Endothelial cell of umbilical vein (primary cell): ENCODE data around the gene C4orf17. TPM values are rescaled to one million over a fixed set of nuclear protein-coding genes. Genes with fewer than 3 reads are reported as not detected.

Experiments
- BruUV-seq: library from RNA; stranded (reverse); fragments of 400-500 nt; replicated peaks from 2 replicates; lab custom pipeline; 2021; lab: Mats Ljungman, UMichigan
- CTCF ChIA-PET: fragments of 300-600, 350-600 bp; sonication (Branson Sonifier 250); formaldehyde crosslinking; loops from one replicate; lab custom pipeline; 2021; ENCODE audit warnings: antibody characterized with exemption, inconsistent platforms; lab: Charles Lee
- POLR2A ChIA-PET: fragments of 300-600, 350-600 bp; sonication (Branson Sonifier 250); formaldehyde crosslinking; loops from one replicate; lab custom pipeline; 2021; ENCODE audit warnings: antibody characterized with exemption, inconsistent platforms; lab: Charles Lee
- DNase-seq: peaks from one replicate; pipeline ENCODE4 v3.0.0-alpha.2; 2011; ENCODE audit warnings: low read depth, low spot score
- FAIRE-seq: peaks from 2 replicates; lab custom pipeline; 2011; peaks lifted over from hg19 to GRCh38; lab: Jason Lieb, UNC
- H2AFZ ChIP-seq: 2 replicates; pipeline ENCODE4 v1.6.0; 2012; ENCODE audit warnings: low read depth, low read length, control low read depth, inconsistent platforms
- H3K27ac ChIP-seq: 2 replicates; pipeline ENCODE4 v1.5.1; 2011; ENCODE audit warnings: low read depth, mild to moderate bottlenecking, control low read depth, low read length, moderate library complexity; ENCODE audit not compliant: insufficient read depth
- H3K27me3 ChIP-seq, 2 experiments: 2 replicates each; pipeline versions ENCODE4 v1.6.0 to v1.6.1; 2011; ENCODE audit warnings: low read length in 2 of 2, mixed read lengths in 1 of 2; ENCODE audit not compliant: control insufficient read depth in 2 of 2, insufficient read depth in 2 of 2
- H3K36me3 ChIP-seq, 2 experiments: 2 replicates in 1 of 2; 3 replicates in 1 of 2; pipeline ENCODE4 v1.5.1; 2011; ENCODE audit warnings: low read length in 2 of 2, mild to moderate bottlenecking in 1 of 2, moderate library complexity in 1 of 2; ENCODE audit not compliant: control insufficient read depth in 2 of 2, insufficient read depth in 2 of 2; ENCODE audit errors: extremely low read depth in 1 of 2
- H3K4me1 ChIP-seq: 3 replicates; pipeline ENCODE4 v1.5.1; 2011; ENCODE audit warnings: mild to moderate bottlenecking, low read length; ENCODE audit not compliant: control insufficient read depth, insufficient read depth; ENCODE audit errors: extremely low read depth
- H3K4me2 ChIP-seq: 2 replicates; pipeline ENCODE4 v1.6.1; 2011; ENCODE audit warnings: low read length, control low read depth, mixed read lengths; ENCODE audit not compliant: insufficient read depth
- H3K4me3 ChIP-seq, 3 experiments: fragments of 200-600 bp in 1 of 3; sonication (generic), shearing (Covaris generic) in 1 of 3; replicated peaks in 1 of 3; 2 replicates each; pipeline ENCODE4 v1.5.1; 2011 to 2016; ENCODE audit warnings: control low read depth in 3 of 3, low read length in 3 of 3, mild to moderate bottlenecking in 2 of 3, inconsistent platforms in 1 of 3, low read depth in 1 of 3, moderate library complexity in 1 of 3; ENCODE audit not compliant: insufficient read depth in 1 of 3
- H3K79me2 ChIP-seq: 2 replicates; pipeline ENCODE4 v1.6.0; 2012; ENCODE audit warnings: low read length, inconsistent platforms; ENCODE audit not compliant: control insufficient read depth, insufficient read depth
- H3K9ac ChIP-seq: replicated peaks from 2 replicates; pipeline ENCODE3; 2011; ENCODE audit warnings: low read length, control low read depth; ENCODE audit not compliant: insufficient read depth; ENCODE audit errors: extremely low read depth
- H3K9me1 ChIP-seq: replicated peaks from 3 replicates; pipeline ENCODE4 v1.6.0; 2011; ENCODE audit warnings: mild to moderate bottlenecking, low read length; ENCODE audit not compliant: control insufficient read depth, insufficient read depth; ENCODE audit errors: extremely low read depth
- H3K9me3 ChIP-seq: replicated peaks from 2 replicates; pipeline ENCODE4 v1.5.1; 2012; ENCODE audit warnings: low read length, inconsistent platforms; ENCODE audit not compliant: control insufficient read depth, insufficient read depth
- H4K20me1 ChIP-seq: replicated peaks from 2 replicates; pipeline ENCODE3; 2011; ENCODE audit warnings: mild to moderate bottlenecking, low read length; ENCODE audit not compliant: control insufficient read depth, insufficient read depth; ENCODE audit errors: extremely low read depth
- CTCF ChIP-seq, 2 donors: IDR thresholded peaks; 1 replicate in 1 of 2; 2 replicates in 1 of 2; pipeline ENCODE4 v1.5.1; 2011; ENCODE audit warnings: low read length in 2 of 2, mild to moderate bottlenecking in 2 of 2, moderate library complexity in 2 of 2, control low read depth in 1 of 2, inconsistent platforms in 1 of 2, low read depth in 1 of 2; ENCODE audit not compliant: insufficient read depth in 1 of 2; ENCODE audit errors: extremely low read depth in 1 of 2
- EZH2 ChIP-seq: IDR thresholded peaks from 2 replicates; pipeline ENCODE4 v1.6.1; 2012; ENCODE audit warnings: borderline replicate concordance, low read depth, mild to moderate bottlenecking, moderate library complexity, low read length, inconsistent platforms; ENCODE audit not compliant: severe bottlenecking
- FOS ChIP-seq: IDR thresholded peaks from 2 replicates; pipeline ENCODE4 v1.6.1; 2011; ENCODE audit warnings: mild to moderate bottlenecking, low read length, moderate library complexity, borderline replicate concordance; ENCODE audit not compliant: insufficient read depth
- GATA2 ChIP-seq: IDR thresholded peaks from 2 replicates; pipeline ENCODE4 v1.7.0; 2011; ENCODE audit warnings: low read depth, mild to moderate bottlenecking, moderate library complexity, mixed read lengths, low read length; ENCODE audit not compliant: insufficient read length, insufficient read depth
- JUN ChIP-seq: IDR thresholded peaks from 2 replicates; pipeline ENCODE4 v1.6.1; 2011; ENCODE audit warnings: borderline replicate concordance, low read depth; ENCODE audit not compliant: insufficient read length, insufficient read depth
- MYC ChIP-seq: IDR thresholded peaks from one replicate; pipeline ENCODE4 v1.6.1; 2011; ENCODE audit warnings: mild to moderate bottlenecking, low read depth, low read length
- POLR2A ChIP-seq: IDR thresholded peaks from 2 replicates; pipeline ENCODE4 v1.6.1; 2012; ENCODE audit warnings: low read depth, mild to moderate bottlenecking, control low read depth, low read length
- POLR2AphosphoS5 ChIP-seq: IDR thresholded peaks from 2 replicates; pipeline ENCODE4 v1.6.1; 2012; ENCODE audit warnings: low read depth, mild to moderate bottlenecking, control low read depth, low read length, moderate library complexity; ENCODE audit not compliant: insufficient read depth
- dilution Hi-C: fragments of 300-500 bp; cut with MboI; formaldehyde crosslinking; loops from one replicate; pipeline ENCODE4 v1.15.0; 2019; ENCODE audit warnings: low sequenced_read_pairs; ENCODE audit not compliant: extremely low pct_ligation_motif_present
- intact Hi-C: fragments of 100-400 bp; cut with micrococcal nuclease; formaldehyde crosslinking; loops from one replicate; pipeline ENCODE4 v1.10.0; 2022
- polyA plus RNA-seq, 4 experiments: library from polyadenylated mRNA; depleted of rRNA in 3 of 4; stranded (reverse) in 3 of 4; unstranded in 1 of 4; fragments of >200 nt; gene quantifications; 2 replicates each; pipeline versions ENCODE4 v1.2.1 to v1.2.3, GENCODE V29; 2011 to 2012; ENCODE audit warnings: missing spikeins in 1 of 4
- total RNA-seq: library from RNA; stranded (reverse); gene quantifications from 2 replicates; pipeline ENCODE4 v1.2.3, GENCODE V29; 2021
- TF ChIP-seq, protein P1 (sequence below): IDR thresholded peaks from 2 replicates; pipeline ENCODE4 v1.6.1; 2011; ENCODE audit not compliant: insufficient read depth, insufficient read length

Gene C4orf17
- total and polyA plus RNA-seq, 2 donors (not counting 3 experiments of a cell fraction or from before 2014, with no cell fraction given) = not detected

DNA sequence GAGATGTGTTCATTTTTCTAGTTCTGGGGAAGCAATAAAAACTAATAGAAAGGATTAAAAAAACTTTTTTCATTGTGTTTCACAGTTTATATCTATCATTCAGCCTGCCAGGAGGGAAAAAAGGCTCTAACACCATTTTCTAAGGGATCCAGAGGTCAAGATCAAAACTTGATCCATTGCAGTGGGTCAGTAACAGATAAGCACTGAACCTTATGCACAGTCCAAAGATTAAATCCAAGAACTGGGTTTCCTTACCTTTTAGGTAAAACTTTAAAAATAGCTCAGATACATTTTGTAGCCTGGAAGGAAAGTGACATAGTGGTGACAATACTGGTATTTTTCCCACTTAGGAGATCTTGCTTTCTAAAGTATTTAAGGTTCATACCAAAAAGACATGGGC is 76.5 kb downstream of the C4orf17 start:
- Histone ChIP-seq H3K4me1 (no peaks in the 10 kb centered on the region), H2AFZ (no peak overlapping the region), H3K27ac (no peak overlapping the region), H3K36me3 (no peaks in the 10 kb centered on the region), H3K4me2 (no peak overlapping the region), H3K4me3 (no peak overlapping the region), H3K27me3 (peaks cover 0 to 8% of the 10 kb centered on the region in 2 experiments), H3K9ac (no peak overlapping the region), H3K79me2 (no peaks in the 10 kb centered on the region), H4K20me1 (no peaks in the 10 kb centered on the region), H3K9me3 (no peaks in the 10 kb centered on the region), H3K9me1 (no peaks in the 10 kb centered on the region)
- CTCF ChIA-PET = no interaction called here
- no TSS peak for BruUV-seq
- intact Hi-C loops = no loop called here
- TF ChIP-seq, protein P1, sequence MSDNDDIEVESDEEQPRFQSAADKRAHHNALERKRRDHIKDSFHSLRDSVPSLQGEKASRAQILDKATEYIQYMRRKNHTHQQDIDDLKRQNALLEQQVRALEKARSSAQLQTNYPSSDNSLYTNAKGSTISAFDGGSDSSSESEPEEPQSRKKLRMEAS = no peak
- TF ChIP-seq JUN (no peak), CTCF (IDR thresholded peaks at IDR 0.05; ENCODE audit: extremely low read depth in 1 of 2, insufficient read depth in 1 of 2, low read depth in 1 of 2, low read length in 2 of 2) (no peak), MYC (no peak), GATA2 (no peak), POLR2AphosphoS5 (no peak), EZH2 (no peak), POLR2A (no peak), FOS (no peak)
- FAIRE-seq = no peak
- no peak for DNase-seq
- POLR2A ChIA-PET = no interaction called here
- dilution Hi-C loops = no loop called here
